Activated naive CD4-positive, alpha-beta T cell (primary cell): ENCODE measurements around the gene MCOLN2.
"Not testable (repeated sequence)": the region's sequence is repeated elsewhere in the genome, so short reads cannot be mapped to it uniquely, and the experiment has no call there.

ENCODE experiments used
- DNase-seq, 4 experiments: peaks; one replicate each; lab custom pipeline; 2025; lab: John Stamatoyannopoulos, UW

MCOLN2 gene

GRCh38 chr1:84941843-84942242, 55.1 kb downstream of the MCOLN2 start:
- DNase-seq: no peak

- DNase-seq: no peak
Measured at GRCh38 chr1:84940481-84940880, 56.4 kb downstream of the MCOLN2 start.

- DNase-seq: no peak
Measured at GRCh38 chr1:84939761-84940160, 57.2 kb downstream of the MCOLN2 start.

GRCh38 chr1:84939151-84939550, 57.8 kb downstream of the MCOLN2 start:
- no peak for DNase-seq

- DNase-seq: no peak
Measured at GRCh38 chr1:84936116-84936810, 60.6 kb downstream of the MCOLN2 start.

- DNase-seq: no peak
Measured at GRCh38 chr1:84933011-84933611, 63.8 kb downstream of the MCOLN2 start.

- DNase-seq: no peak
Measured at GRCh38 chr1:84930831-84931230, 66.1 kb downstream of the MCOLN2 start.

GRCh38 chr1:84930329-84930728, 66.6 kb downstream of the MCOLN2 start:
- DNase-seq: no peak

- DNase-seq: no peak
Measured at GRCh38 chr1:84929581-84929980, 67.3 kb downstream of the MCOLN2 start.

- DNase-seq: no peak
Measured at GRCh38 chr1:84928979-84929378, 67.9 kb downstream of the MCOLN2 start.

- DNase-seq: no peak
Measured at GRCh38 chr1:84923317-84923716, 73.6 kb downstream of the MCOLN2 start.

GRCh38 chr1:84920159-84920558, 76.8 kb downstream of the MCOLN2 start:
- DNase-seq: no peak

- DNase-seq: no peak
Measured at GRCh38 chr1:84919461-84919970, 77.4 kb downstream of the MCOLN2 start.

GRCh38 chr1:84918726-84919336, 78.1 kb downstream of the MCOLN2 start:
- no peak for DNase-seq

- no peak for DNase-seq
Measured at GRCh38 chr1:84916897-84917296, 80.0 kb downstream of the MCOLN2 start.

GRCh38 chr1:84913555-84913892, 83.4 kb downstream of the MCOLN2 start:
- DNase-seq: no peak

GRCh38 chr1:84912726-84913554, 84.0 kb downstream of the MCOLN2 start:
- no peak for DNase-seq

GRCh38 chr1:84908746-84909464, 88.0 kb downstream of the MCOLN2 start:
- DNase-seq: not testable (repeated sequence)

- no peak for DNase-seq
Measured at GRCh38 chr1:84907095-84907827, 89.7 kb downstream of the MCOLN2 start.

GRCh38 chr1:84902727-84903126, 94.2 kb downstream of the MCOLN2 start:
- DNase-seq: not testable (repeated sequence)

GRCh38 chr1:84899969-84900368, 96.9 kb downstream of the MCOLN2 start:
- DNase-seq: no peak
